ENCODE measurements around the gene LSG1. TPM values are rescaled to one million over a fixed set of nuclear protein-coding genes. Genes with fewer than 3 reads are reported as not detected.

The LSG1 gene
- total and polyA plus RNA-seq, 2 of the 13 experiments (the other 11 are each of a cell fraction or from before 2014, with no cell fraction given) = 21.4 to 32.1 TPM

DNA sequence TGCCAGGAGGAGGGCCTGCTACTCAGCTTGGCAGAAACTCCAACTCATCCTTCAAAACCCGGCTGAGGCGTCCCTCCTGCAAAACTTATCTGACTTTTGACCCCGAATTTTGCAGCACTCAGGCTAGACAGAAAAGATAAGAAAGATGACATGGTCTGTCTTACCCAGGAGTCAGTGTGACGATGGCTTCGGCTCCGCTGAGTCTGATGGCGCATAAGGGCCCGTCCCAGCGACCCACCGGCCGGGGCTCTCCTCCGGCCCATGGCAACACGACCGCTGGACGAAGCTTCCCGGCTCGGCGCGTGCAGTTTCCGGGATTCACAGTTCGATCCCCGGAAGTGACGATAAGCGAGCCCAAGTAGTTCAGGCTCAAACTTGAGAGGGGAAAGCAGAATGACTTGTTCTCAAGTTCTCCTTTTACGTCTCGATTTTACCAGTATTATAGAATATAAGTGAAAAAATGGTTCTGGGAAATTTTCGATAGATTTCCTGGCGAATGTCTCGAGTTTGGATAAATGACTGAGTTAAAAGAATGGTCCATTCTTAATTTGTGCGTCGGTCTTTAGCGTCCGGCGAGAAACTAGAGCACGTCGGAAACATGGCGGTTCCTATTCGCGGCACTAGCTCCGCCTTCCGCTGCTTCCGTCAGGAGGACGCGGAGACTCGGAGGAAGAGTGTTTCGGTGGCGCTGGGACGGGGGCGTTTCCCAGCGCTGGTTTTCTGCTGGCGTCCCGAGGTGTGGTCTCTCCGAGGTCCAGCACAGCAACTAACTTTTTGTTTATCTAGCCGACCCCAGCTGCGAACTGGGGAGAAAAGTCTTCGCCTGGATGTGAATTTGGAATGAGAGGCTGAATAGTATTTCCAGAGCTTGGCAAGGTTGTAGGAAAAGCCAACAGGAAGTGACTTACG, at the start of gene LSG1 (continued):
- TF ChIP-seq ZNF3 (CRISPR knock-in tag; IDR thresholded peaks at IDR 0.05) (0 out of 2 replicates have a peak, but pooled peaks have one; percentile 10), ZNF558 (CRISPR knock-in tag; IDR thresholded peaks at IDR 0.05; ENCODE audit: borderline replicate concordance) (no peak), KAT7 (CRISPR knock-in tag; IDR thresholded peaks at IDR 0.05; ENCODE audit: borderline replicate concordance) (no peak; the same call in 1 of the 2 replicates), ZFX (CRISPR knock-in tag; IDR thresholded peaks at IDR 0.05; ENCODE audit: low read depth) (peak; percentile 64; the same call in 1 of the 2 replicates), THYN1 (CRISPR knock-in tag; IDR thresholded peaks at IDR 0.05; ENCODE audit: borderline replicate concordance, low read depth) (no peak), FLYWCH1 (CRISPR knock-in tag; IDR thresholded peaks at IDR 0.05) (no peak), MAFG (CRISPR knock-in tag; IDR thresholded peaks at IDR 0.05) (no peak), MYPOP (CRISPR knock-in tag; IDR thresholded peaks at IDR 0.05) (no peak), CENPT (CRISPR knock-in tag; IDR thresholded peaks at IDR 0.05; ENCODE audit: low read depth) (no peak), ZNF816 (CRISPR knock-in tag; IDR thresholded peaks at IDR 0.05; ENCODE audit: borderline replicate concordance) (peak; percentile 92), HNRNPK (IDR thresholded peaks at IDR 0.05; ENCODE audit: low read depth, low read length, poor library complexity, severe bottlenecking) (no peak), BORCS8-MEF2B (CRISPR knock-in tag; IDR thresholded peaks at IDR 0.05) (0 out of 2 replicates have a peak, but pooled peaks have one; percentile 23), CENPX (CRISPR knock-in tag; IDR thresholded peaks at IDR 0.05) (no peak), TAF15 (IDR thresholded peaks at IDR 0.05; ENCODE audit: low read depth, low read length, poor library complexity, severe bottlenecking) (no peak), FOXO1 (CRISPR knock-in tag; IDR thresholded peaks at IDR 0.05) (peak; percentile 33; the same call in 1 of the 2 replicates), ZNF335 (CRISPR knock-in tag; IDR thresholded peaks at IDR 0.05) (no peak), ATF1 (CRISPR knock-in tag; IDR thresholded peaks at IDR 0.05) (peak; percentile 91), GPN1 (CRISPR knock-in tag; IDR thresholded peaks at IDR 0.05; ENCODE audit: borderline replicate concordance) (no peak), MYC (CRISPR knock-in tag; IDR thresholded peaks at IDR 0.05; ENCODE audit: borderline replicate concordance) (peak; percentile 68), ZBTB3 (CRISPR knock-in tag; IDR thresholded peaks at IDR 0.05; ENCODE audit: borderline replicate concordance, low read depth) (no peak), SYNCRIP (IDR thresholded peaks at IDR 0.05; ENCODE audit: insufficient read depth, low read depth, low read length) (no peak)
- TF ChIP-seq, protein P1, sequence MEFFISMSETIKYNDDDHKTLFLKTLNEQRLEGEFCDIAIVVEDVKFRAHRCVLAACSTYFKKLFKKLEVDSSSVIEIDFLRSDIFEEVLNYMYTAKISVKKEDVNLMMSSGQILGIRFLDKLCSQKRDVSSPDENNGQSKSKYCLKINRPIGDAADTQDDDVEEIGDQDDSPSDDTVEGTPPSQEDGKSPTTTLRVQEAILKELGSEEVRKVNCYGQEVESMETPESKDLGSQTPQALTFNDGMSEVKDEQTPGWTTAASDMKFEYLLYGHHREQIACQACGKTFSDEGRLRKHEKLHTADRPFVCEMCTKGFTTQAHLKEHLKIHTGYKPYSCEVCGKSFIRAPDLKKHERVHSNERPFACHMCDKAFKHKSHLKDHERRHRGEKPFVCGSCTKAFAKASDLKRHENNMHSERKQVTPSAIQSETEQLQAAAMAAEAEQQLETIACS (CRISPR knock-in tag; IDR thresholded peaks at IDR 0.05) = no peak
- TF ChIP-seq, protein P2, sequence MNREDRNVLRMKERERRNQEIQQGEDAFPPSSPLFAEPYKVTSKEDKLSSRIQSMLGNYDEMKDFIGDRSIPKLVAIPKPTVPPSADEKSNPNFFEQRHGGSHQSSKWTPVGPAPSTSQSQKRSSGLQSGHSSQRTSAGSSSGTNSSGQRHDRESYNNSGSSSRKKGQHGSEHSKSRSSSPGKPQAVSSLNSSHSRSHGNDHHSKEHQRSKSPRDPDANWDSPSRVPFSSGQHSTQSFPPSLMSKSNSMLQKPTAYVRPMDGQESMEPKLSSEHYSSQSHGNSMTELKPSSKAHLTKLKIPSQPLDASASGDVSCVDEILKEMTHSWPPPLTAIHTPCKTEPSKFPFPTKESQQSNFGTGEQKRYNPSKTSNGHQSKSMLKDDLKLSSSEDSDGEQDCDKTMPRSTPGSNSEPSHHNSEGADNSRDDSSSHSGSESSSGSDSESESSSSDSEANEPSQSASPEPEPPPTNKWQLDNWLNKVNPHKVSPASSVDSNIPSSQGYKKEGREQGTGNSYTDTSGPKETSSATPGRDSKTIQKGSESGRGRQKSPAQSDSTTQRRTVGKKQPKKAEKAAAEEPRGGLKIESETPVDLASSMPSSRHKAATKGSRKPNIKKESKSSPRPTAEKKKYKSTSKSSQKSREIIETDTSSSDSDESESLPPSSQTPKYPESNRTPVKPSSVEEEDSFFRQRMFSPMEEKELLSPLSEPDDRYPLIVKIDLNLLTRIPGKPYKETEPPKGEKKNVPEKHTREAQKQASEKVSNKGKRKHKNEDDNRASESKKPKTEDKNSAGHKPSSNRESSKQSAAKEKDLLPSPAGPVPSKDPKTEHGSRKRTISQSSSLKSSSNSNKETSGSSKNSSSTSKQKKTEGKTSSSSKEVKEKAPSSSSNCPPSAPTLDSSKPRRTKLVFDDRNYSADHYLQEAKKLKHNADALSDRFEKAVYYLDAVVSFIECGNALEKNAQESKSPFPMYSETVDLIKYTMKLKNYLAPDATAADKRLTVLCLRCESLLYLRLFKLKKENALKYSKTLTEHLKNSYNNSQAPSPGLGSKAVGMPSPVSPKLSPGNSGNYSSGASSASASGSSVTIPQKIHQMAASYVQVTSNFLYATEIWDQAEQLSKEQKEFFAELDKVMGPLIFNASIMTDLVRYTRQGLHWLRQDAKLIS (CRISPR knock-in tag; IDR thresholded peaks at IDR 0.05) = 0 out of 2 replicates have a peak, but pooled peaks have one; percentile 42

Measured in HepG2 (cell line).